GM21737 (cell line): Measurements from ENCODE around the gene DCUN1D4.

Experiments used
- ATAC-seq: cut with Tn5 transposase; IDR thresholded peaks from one replicate; pipeline ENCODE4 v1.9.1; 2021; ENCODE audit warnings: mild to moderate bottlenecking, moderate library complexity; ENCODE audit not compliant: unreplicated experiment

The DCUN1D4 gene

DNA sequence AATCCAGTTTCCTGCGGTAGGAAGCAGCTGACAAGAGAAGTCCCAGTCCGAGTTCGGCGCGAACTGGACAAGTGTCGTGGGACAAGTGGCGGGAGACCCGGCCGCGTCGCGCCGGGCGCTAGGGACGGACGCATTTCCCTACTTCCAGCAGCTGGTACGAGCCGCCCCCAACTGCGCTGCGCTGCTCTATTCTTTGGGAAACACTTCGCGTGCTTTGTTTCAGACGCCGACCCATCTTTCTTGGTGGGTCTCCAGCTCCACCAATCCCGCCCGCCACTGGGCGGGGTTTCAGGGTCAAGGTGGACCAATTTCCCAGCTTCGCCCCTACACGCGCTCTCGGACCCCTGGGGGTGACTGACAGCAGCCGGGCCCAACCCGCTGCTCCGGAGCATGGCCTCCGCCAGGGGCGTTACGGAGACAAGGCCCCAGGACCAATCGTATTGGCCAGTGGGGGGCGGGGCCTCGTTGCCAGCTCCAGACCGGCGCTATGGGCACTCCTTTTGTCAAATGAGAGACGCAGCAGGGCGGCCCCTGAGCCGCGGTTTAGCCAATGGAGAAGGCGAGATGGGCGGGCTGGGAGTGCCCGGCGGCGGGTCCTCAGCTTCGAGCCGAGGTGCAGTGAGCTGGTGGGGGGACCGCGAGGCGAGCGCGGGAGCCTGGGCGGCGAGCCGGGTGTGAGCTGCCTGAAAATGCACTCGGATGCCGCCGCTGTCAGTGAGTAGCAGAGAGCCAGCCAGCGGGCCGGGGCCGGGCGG lies at the start of gene DCUN1D4:
DCUN1D4 (plus strand) TSS at position 600 of the 755 bp plus-strand sequence; CDS start at position 690, 90 bp downstream.
- ATAC-seq: peak; percentile 95

GRCh38 chr4:51820443-51821234 lies 22.3 kb upstream of the DCUN1D4 start:
- ATAC-seq: no peak

GRCh38 chr4:51825341-51825740 lies 17.6 kb upstream of the DCUN1D4 start:
- ATAC-seq: no peak

GRCh38 chr4:51830156-51830720 lies 12.7 kb upstream of the DCUN1D4 start:
- no peak for ATAC-seq

- ATAC-seq: no peak
Observed at GRCh38 chr4:51831133-51831532, 11.8 kb upstream of the DCUN1D4 start.

- no peak for ATAC-seq
Observed at GRCh38 chr4:51833236-51833635, 9.7 kb upstream of the DCUN1D4 start.

DNA sequence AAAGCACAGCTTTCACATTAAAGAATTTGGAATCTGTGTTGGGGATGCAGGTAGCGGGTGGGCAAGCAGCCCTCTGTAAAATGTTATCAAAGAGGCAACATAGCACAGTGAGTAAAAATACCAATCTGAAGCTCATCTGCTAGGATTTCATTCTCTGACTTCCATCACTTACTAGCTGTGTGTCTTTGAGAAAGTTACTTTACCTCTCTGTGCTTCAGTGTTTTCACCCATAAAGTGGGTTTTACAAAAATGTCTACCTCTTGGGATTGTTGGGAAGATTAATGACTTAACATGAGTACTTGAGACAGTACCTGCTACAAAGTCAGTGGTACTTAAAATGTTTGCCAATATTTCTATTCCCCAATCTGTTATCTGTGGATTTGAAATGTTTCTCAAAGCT lies 7.9 kb upstream of the DCUN1D4 start:
- no peak for ATAC-seq

GRCh38 chr4:51835855-51836254 lies 7.1 kb upstream of the DCUN1D4 start:
- ATAC-seq: no peak

- ATAC-seq: no peak
Observed at GRCh38 chr4:51836549-51836948, 6.4 kb upstream of the DCUN1D4 start.

GRCh38 chr4:51840781-51841180 lies 2.2 kb upstream of the DCUN1D4 start:
- ATAC-seq: no peak

GRCh38 chr4:51842167-51842553 lies 793 bp upstream of the DCUN1D4 start:
- no peak for ATAC-seq

GRCh38 chr4:51843309-51844152 lies 578 bp downstream of the DCUN1D4 start:
- ATAC-seq: peak; percentile 22

- peak; percentile 33 for ATAC-seq
Observed at GRCh38 chr4:51844153-51845054, 1.5 kb downstream of the DCUN1D4 start.

GRCh38 chr4:51845055-51845426 lies 2.1 kb downstream of the DCUN1D4 start:
- no peak for ATAC-seq

DNA sequence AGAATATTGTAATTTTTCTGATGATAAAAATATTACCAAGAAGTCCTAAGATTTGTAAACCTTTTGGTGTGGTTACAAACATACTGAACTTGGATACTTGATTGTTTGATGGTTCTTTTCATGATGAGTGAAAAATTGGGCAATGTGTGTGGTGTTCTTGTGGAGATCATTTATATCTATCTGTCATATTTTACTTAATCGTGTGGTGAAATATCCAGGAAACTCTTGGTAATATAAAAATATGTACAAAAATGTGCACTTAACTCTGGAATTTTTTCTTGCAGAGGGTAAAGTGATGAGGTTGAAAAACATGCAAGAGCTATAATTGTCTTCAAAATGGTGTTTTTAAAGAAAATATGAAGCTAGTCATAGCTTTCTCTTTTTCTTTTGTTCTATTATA lies 2.8 kb downstream of the DCUN1D4 start:
- no peak for ATAC-seq

GRCh38 chr4:51849430-51849829 lies 6.5 kb downstream of the DCUN1D4 start:
- ATAC-seq: no peak

GRCh38 chr4:51850294-51850693 lies 7.3 kb downstream of the DCUN1D4 start:
- ATAC-seq: no peak

GRCh38 chr4:51851090-51851936 lies 8.4 kb downstream of the DCUN1D4 start:
- no peak for ATAC-seq

GRCh38 chr4:51851937-51852290 lies 9.0 kb downstream of the DCUN1D4 start:
- ATAC-seq: no peak
